WTC11 (cell line): ENCODE results near the gene EMC10. TPM values are rescaled to one million over a fixed set of nuclear protein-coding genes. Genes with fewer than 3 reads are reported as not detected.
A peak's percentile ranks its signal among the peaks of the same experiment; 100 is the strongest.

Source experiments
- CREM ChIP-seq: sonication (generic); formaldehyde crosslinking; IDR thresholded peaks from 2 replicates; pipeline ENCODE4 v1.8.1; 2022; ENCODE audit warnings: mild to moderate bottlenecking, missing genetic modification reagents, moderate library complexity
- GTF2I ChIP-seq: fragments of 250-450 bp; sonication (Bioruptor Pico); conservative IDR thresholded peaks from 2 replicates; pipeline ENCODE4 v1.4.0; 2021; ENCODE audit warnings: mild to moderate bottlenecking
- NR2C2 ChIP-seq: sonication (generic); formaldehyde crosslinking; IDR thresholded peaks from 2 replicates; pipeline ENCODE4 v1.8.0; 2022; ENCODE audit warnings: mild to moderate bottlenecking, missing genetic modification reagents
- OVOL2 ChIP-seq: fragments of 250-450 bp; sonication (Bioruptor Pico); IDR thresholded peaks from 2 replicates; pipeline ENCODE4 v1.9.0; 2021; ENCODE audit warnings: mild to moderate bottlenecking, borderline replicate concordance
- RELA ChIP-seq: sonication (generic); formaldehyde crosslinking; IDR thresholded peaks from 2 replicates; pipeline ENCODE4 v1.8.1; 2022; ENCODE audit warnings: missing genetic modification reagents, mild to moderate bottlenecking, borderline replicate concordance
- SMAD4 ChIP-seq: sonication (generic); formaldehyde crosslinking; IDR thresholded peaks from 2 replicates; pipeline ENCODE4 v1.8.0; 2022; ENCODE audit warnings: mild to moderate bottlenecking, missing genetic modification reagents
- ZNF232 ChIP-seq: sonication (generic); formaldehyde crosslinking; IDR thresholded peaks from 2 replicates; pipeline ENCODE4 v1.8.0; 2022; ENCODE audit warnings: mild to moderate bottlenecking, missing genetic modification reagents
- total RNA-seq: library from RNA; stranded (reverse); gene quantifications from 3 replicates; pipeline ENCODE4 v1.2.3, GENCODE V29; 2021

The EMC10 gene
- total RNA-seq, 1 experiment from 2014 or later = 114 TPM

DNA sequence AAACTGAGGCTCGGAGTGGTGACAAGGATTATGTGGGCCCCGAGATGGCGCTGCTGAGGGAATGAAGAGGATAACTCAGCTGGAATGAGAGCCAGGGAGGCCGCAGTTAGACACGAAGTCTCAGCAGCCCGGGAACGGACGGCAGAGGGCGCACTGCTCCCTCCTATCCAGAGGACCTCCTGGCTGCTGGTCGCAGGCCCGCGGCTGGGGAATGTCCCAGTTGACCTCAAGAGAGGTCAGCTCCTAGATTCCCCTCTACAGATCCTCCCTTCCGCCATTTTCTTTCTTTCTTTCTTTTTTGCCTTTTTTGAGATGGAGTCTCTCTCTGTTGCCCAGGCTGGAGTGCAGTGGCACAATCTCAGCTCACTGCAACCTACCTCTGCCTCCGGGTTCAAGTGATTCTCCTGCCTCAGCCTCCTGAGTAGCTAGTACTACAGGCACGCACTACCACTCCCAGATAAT lies 61.5 kb downstream of the EMC10 start (continued):
- TF ChIP-seq OVOL2 (CRISPR knock-in tag) (no peak), RELA (no peak), ZNF232 (CRISPR knock-in tag) (0 out of 2 replicates have a peak, but pooled peaks have one; percentile 40), CREM (CRISPR knock-in tag) (no peak), NR2C2 (CRISPR knock-in tag) (peak; percentile 82), GTF2I (CRISPR knock-in tag) (peak; percentile 87), SMAD4 (CRISPR knock-in tag) (no peak)

Other genes starting within 250 kb of the EMC10 start
- gene KCNC3, start 147.1 kb upstream of the EMC10 start, total RNA-seq = 8.5 to 10.1 TPM (median 10.0 TPM) in 3 replicates
- gene NAPSA, start 110.9 kb upstream of the EMC10 start, total RNA-seq = 2.4 to 3.1 TPM (median 2.7 TPM) in 3 replicates
- gene NR1H2, start 100.0 kb upstream of the EMC10 start, total RNA-seq = 40.5 to 45.8 TPM (median 41.0 TPM) in 3 replicates
- 163 to 179 TPM (median 178 TPM) in 3 replicates for gene POLD1, start 92.2 kb upstream of the EMC10 start, total RNA-seq
- 3.1 to 4.7 TPM (median 3.7 TPM) in 3 replicates for gene SPIB, start 57.6 kb upstream of the EMC10 start, total RNA-seq
- 2.6 to 5.4 TPM (median 5.0 TPM) in 3 replicates for gene MYBPC2, start 43.6 kb upstream of the EMC10 start, total RNA-seq
- gene GARIN5A, start 341 bp downstream of the EMC10 start, total RNA-seq = 8.2 to 17.1 TPM (median 15.3 TPM) in 3 replicates
- 4.0 to 4.3 TPM (median 4.0 TPM) in 3 replicates for gene JOSD2, start 34.7 kb downstream of the EMC10 start, total RNA-seq
- gene ASPDH, start 37.4 kb downstream of the EMC10 start, total RNA-seq = not detected in 3 replicates
- 10.0 to 11.0 TPM (median 10.9 TPM) in 3 replicates for gene LRRC4B, start 91.9 kb downstream of the EMC10 start, total RNA-seq
- gene SYT3, start 163.4 kb downstream of the EMC10 start, total RNA-seq = 14.6 to 21.7 TPM (median 20.1 TPM) in 3 replicates
- gene C19orf81, start 172.9 kb downstream of the EMC10 start, total RNA-seq = 22.4 to 24.5 TPM (median 22.9 TPM) in 3 replicates
- gene SHANK1, start 243.3 kb downstream of the EMC10 start, total RNA-seq = 3.9 to 8.7 TPM (median 5.0 TPM) in 3 replicates
- 7.6 to 9.5 TPM (median 8.2 TPM) in 3 replicates for gene CLEC11A, start 246.9 kb downstream of the EMC10 start, total RNA-seq